GM12875 (cell line): Measurements from ENCODE around the gene INTS15.
"Not testable (repeated sequence)": the region's sequence is repeated elsewhere in the genome, so short reads cannot be mapped to it uniquely, and the experiment has no call there.

Experiments used
- H3K4me3 ChIP-seq: one replicate; pipeline ENCODE4 v1.5.1; 2011; ENCODE audit warnings: low read depth, low read length, control low read depth
- TF ChIP-seq, protein P1 (sequence below): IDR thresholded peaks from 2 replicates; pipeline ENCODE4 v1.5.1; 2011; ENCODE audit warnings: low read depth, mild to moderate bottlenecking, control low read depth, inconsistent platforms, low read length, moderate library complexity, borderline replicate concordance; ENCODE audit not compliant: insufficient read depth

INTS15 gene

DNA sequence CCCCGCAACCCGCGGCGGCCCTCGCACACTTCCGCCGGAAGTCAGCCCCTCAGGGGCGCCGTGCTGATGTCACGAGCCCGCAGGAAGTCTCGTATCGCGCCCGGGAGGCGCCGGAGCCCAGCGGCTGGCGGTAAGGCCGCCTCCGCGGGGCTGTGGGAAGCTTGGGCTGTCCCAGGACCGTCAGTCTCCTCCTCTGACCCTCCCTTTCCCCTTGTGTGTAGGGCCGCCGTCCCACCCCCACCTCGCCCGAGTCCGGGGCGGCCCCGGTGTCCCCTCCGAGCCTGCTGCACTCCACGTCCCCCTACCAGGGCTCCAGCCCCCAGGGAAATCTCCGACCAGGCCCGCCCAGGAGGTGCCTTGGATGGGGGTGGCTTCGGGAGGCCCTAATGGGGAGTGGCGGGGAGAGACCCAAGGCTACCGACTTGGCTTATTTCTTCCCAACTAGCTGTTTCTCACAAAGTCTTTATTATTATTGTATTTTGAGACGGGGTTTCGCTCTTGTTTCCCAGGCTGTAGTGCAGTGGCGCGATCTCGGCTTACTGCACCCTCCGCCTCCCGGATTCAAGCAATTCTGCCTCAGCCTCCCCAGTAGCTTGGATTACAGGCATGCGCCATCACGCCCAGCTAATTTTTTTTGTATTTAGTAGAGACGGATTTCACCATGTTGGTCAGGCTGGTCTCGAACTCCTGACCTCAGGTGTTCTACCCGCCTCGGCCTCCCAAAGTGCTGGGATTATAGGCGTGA, 12.3 kb upstream of the INTS15 start, which contains the start of gene ZDHHC4:
Gene ZDHHC4 (plus strand): TSS at position 86 of the 745 bp plus-strand sequence. CDS start 3,108 bp downstream, outside the sequence.
- TF ChIP-seq, protein P1, sequence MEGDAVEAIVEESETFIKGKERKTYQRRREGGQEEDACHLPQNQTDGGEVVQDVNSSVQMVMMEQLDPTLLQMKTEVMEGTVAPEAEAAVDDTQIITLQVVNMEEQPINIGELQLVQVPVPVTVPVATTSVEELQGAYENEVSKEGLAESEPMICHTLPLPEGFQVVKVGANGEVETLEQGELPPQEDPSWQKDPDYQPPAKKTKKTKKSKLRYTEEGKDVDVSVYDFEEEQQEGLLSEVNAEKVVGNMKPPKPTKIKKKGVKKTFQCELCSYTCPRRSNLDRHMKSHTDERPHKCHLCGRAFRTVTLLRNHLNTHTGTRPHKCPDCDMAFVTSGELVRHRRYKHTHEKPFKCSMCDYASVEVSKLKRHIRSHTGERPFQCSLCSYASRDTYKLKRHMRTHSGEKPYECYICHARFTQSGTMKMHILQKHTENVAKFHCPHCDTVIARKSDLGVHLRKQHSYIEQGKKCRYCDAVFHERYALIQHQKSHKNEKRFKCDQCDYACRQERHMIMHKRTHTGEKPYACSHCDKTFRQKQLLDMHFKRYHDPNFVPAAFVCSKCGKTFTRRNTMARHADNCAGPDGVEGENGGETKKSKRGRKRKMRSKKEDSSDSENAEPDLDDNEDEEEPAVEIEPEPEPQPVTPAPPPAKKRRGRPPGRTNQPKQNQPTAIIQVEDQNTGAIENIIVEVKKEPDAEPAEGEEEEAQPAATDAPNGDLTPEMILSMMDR, result no peak

DNA sequence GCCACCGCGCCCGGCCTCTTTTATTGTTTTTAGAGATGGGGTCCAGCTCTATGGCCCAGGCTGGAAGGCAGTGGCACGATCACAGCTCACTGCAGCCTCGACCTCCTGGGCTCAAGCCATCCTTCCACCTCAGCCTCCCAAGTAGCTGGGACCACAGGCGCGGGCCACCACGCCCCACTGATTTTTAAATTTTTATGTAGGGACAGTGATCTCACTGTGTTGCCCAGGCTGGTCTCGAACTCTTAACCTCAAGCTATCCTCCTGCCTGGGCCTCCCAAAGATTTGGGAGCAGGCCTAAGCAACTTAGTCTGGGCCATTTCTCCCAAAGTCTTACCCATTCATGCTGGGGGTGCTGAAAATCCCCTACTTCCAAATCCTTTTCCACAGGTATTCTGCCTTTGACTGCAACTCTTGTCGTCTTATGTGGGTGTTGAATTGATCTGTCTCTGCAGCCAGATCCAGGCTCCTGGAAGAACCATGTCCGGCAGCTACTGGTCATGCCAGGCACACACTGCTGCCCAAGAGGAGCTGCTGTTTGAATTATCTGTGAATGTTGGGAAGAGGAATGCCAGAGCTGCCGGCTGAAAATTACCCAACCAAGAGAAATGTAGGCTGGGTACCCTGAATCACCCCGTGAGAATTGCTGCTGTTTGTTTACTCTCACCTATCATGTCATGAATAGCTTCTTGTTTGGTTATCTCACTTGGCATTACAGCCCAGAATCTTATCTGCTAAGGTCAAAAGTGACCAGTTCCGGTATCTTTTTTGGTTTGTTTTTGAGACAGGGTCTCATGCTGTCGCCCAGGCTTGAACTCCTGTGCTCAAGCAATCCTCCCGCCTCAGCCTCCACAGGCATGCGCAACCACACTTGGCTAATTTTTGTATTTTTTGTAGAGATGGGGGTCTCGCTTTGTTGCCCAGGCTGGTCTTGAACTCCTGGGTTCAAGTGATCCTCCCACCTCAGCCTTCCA, 11.4 kb upstream of the INTS15 start:
- TF ChIP-seq, protein P1, result no peak
- H3K4me3 ChIP-seq, result no peak overlapping the region

More for the DNA sequence above, 12.3 kb upstream of the INTS15 start, which contains the start of gene ZDHHC4:
- H3K4me3 ChIP-seq, result peak within 1 kb of the TSS; percentile 68

DNA sequence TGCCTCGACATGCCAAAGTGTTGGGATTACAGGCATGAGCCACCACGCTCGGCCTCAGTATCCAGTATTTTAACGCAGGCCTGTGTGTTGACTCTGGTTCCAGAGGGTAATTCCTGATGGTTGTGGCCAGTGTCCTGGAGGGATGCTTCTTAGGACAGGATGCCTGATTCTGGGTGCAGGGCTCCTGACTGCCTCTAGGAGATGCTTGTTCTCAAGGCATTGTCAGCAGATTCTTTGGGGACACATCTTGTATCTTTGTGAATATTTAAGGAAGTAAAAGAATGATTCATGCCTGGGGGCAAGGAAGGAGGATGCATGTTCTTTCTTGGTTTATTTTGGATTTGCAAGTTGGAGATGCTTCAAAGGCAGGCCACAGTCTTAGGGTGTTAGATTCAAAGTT, 10.4 kb upstream of the INTS15 start:
- TF ChIP-seq, protein P1, result 0 out of 2 replicates have a peak, but pooled peaks have one; percentile 19
- no peak overlapping the region for H3K4me3 ChIP-seq

DNA sequence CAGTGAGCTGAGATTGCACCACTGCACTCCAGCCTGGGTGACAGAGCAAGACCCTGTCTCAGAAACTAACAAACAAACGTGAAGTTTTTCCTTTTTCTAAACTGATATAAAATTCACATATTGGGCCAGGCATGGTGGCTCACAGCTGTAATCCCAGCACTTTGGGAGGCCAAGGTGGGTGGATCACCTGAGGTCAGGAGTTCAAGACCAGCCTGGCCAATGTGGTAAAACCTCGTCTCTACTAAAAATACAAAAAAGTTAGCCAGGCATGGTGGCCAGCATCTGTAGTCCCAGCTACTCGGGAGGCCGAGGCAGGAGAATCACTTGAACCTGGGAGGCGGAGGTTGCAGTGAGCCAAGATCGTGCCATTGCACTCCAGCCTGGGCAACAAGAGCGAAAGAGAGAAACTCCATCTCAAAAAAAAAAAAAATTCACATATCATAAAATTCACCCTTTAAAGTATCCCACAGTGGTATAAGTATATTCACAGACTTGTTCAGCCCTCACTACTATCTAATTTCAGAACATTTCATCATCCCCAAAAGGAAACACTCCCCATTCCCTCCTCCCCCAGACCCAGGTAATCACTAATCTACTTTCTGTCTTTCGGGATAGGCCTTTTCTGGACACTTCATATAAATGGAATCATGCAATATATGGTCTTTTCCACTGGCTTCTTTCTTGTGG, 3.9 kb upstream of the INTS15 start:
- not testable (repeated sequence) for H3K4me3 ChIP-seq

DNA sequence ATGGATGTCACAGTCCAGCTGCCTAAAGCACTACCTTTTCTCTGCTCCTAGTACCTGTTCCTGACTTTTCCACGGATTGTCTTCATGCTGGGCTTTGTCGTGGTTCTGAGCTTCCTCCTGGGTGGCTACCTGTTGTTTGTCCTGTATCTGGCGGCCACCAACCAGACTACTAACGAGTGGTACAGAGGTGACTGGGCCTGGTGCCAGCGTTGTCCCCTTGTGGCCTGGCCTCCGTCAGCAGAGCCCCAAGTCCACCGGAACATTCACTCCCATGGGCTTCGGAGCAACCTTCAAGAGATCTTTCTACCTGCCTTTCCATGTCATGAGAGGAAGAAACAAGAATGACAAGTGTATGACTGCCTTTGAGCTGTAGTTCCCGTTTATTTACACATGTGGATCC, 1.3 kb upstream of the INTS15 start:
- no peak overlapping the region for H3K4me3 ChIP-seq
- TF ChIP-seq, protein P1, result no peak

DNA sequence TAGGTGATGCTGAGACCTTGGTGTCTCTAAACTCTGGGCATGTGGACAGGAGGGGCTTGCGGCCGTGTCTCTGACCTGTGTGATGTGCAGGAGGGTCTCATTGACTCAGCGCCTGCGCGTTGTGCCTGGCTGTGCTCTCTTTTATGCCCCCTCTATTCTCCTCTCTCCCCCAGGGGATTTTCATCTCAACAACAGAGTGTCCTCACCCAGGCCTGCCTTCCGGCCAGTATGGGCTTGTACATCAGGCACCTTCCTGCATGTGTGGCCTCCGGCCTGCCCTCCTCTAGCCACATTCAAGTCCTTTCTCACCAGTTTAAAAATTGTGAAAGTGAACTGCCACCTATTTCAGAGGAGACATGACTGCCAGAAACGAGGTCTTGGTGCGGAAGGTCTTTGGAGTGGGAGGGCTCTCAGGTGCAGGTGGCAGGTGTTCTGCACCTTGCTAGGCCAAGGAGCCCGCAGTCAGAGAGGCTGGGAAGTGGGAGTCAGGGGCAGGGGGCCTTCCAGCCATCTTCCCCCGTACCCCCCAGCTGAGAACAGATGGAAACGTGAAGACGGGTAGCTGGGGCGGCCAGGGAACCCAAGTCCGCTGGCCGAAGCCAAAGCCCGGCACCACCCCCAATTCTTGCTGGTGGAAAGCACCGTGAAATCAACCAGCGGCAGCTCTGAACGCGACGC, 531 bp upstream of the INTS15 start:
- H3K4me3 ChIP-seq, result peak overlapping the region; percentile 24
- TF ChIP-seq, protein P1, result no peak
